Spleen (tissue), 11 donors: ENCODE results near the gene OPHN1. TPM values are rescaled to one million over a fixed set of nuclear protein-coding genes. Genes with fewer than 3 reads are reported as not detected.
"Not testable (repeated sequence)": the region's sequence is repeated elsewhere in the genome, so short reads cannot be mapped to it uniquely, and the experiment has no call there.

Experiments used
- DNase-seq: peaks from one replicate; pipeline ENCODE4 v3.0.0-alpha.2; 2020
- H3K27ac ChIP-seq, 8 donors: fragments of 200-600 bp; sonication (generic) in 7 of 8; 1 replicate in 4 of 8; 2 replicates in 4 of 8; pipeline versions ENCODE4 v1.5.0 to v1.8.0; 2016 to 2021; ENCODE audit warnings: inconsistent platforms in 4 of 8, mild to moderate bottlenecking in 4 of 8, moderate library complexity in 1 of 8
- H3K27me3 ChIP-seq, 7 donors: fragments of 200-600 bp; sonication (generic) in 6 of 7; replicated peaks in 1 of 7; 1 replicate in 4 of 7; 2 replicates in 3 of 7; pipeline versions ENCODE4 v1.5.0 to v1.8.0; 2016 to 2021; ENCODE audit warnings: inconsistent platforms in 3 of 7, mild to moderate bottlenecking in 1 of 7
- H3K36me3 ChIP-seq, 6 donors: fragments of 200-600 bp; sonication (generic) in 5 of 6; 1 replicate in 4 of 6; 2 replicates in 2 of 6; pipeline versions ENCODE4 v1.5.0 to v1.8.0; 2016 to 2021; ENCODE audit warnings: inconsistent platforms in 2 of 6
- H3K4me1 ChIP-seq, 6 donors: fragments of 200-600 bp; sonication (generic) in 5 of 6; 1 replicate in 3 of 6; 2 replicates in 3 of 6; pipeline versions ENCODE4 v1.5.0 to v1.8.0; 2016 to 2021; ENCODE audit warnings: inconsistent platforms in 3 of 6
- H3K4me3 ChIP-seq, 8 donors: fragments of 200-600 bp; sonication (generic) in 7 of 8; 1 replicate in 4 of 8; 2 replicates in 4 of 8; pipeline versions ENCODE4 v1.5.0 to v1.8.0; 2016 to 2021; ENCODE audit warnings: inconsistent platforms in 4 of 8, mild to moderate bottlenecking in 4 of 8, moderate library complexity in 2 of 8
- H3K9me3 ChIP-seq, 8 donors: fragments of 200-600 bp; sonication (generic) in 7 of 8; 1 replicate in 4 of 8; 2 replicates in 4 of 8; pipeline versions ENCODE4 v1.5.0 to v1.8.0; 2016 to 2021; ENCODE audit warnings: inconsistent platforms in 4 of 8
- POLR2A ChIP-seq, 3 donors: fragments of 450-650 bp; IDR thresholded peaks; one replicate each; pipeline ENCODE4 v1.5.1; 2017; ENCODE audit warnings: antibody characterized with exemption in 3 of 3, mild to moderate bottlenecking in 1 of 3
- POLR2AphosphoS5 ChIP-seq, 3 donors: sonication (generic); formaldehyde crosslinking; IDR thresholded peaks; one replicate each; pipeline ENCODE4 v1.5.1; 2017; ENCODE audit warnings: antibody characterized with exemption in 3 of 3
- WGBS, 5 donors: extraction: QIAGEN DNeasy Blood & Tissue Kit in 3 of 5; methylation state at CpG; one replicate each; pipeline versions ENCODE4 v1.1.5 to v1.1.7; 2013 to 2018; 5-methylcytosine and 5-hydroxymethylcytosine counted together
- intact Hi-C: fragments of 100-400 bp; cut with DNase I; formaldehyde crosslinking; loops from one replicate; pipeline ENCODE4 v1.15.0; 2023; ENCODE audit warnings: low total_unique reads
- polyA plus RNA-seq, 3 donors: library from polyadenylated mRNA; stranded (reverse); fragments of 200-250 nt; gene quantifications; one replicate each; pipeline ENCODE4 v1.2.1, GENCODE V29; 2013
- total RNA-seq, 7 donors: library from RNA; depleted of rRNA in 3 of 7; stranded (reverse); fragments of >200 nt in 3 of 7; fragmentation: NEBNext Ultra II Directional in 4 of 7; extraction: Animal tissue kit (Norgen Biotek cat#: 25700) in 4 of 7; gene quantifications; one replicate each; pipeline versions ENCODE4 v1.1.0 to v1.2.1, GENCODE V29; 2016 to 2021
- TF ChIP-seq, protein P1 (sequence below), 11 experiments: fragments of 200-600 bp in 7 of 11; fragments of 450-650 bp in 4 of 11; sonication (generic) in 4 of 11; IDR thresholded peaks in 8 of 11; conservative IDR thresholded peaks in 3 of 11; 1 replicate in 7 of 11; 2 replicates in 4 of 11; pipeline versions ENCODE4 v1.4.0 to v1.8.0; 2016 to 2021; ENCODE audit warnings: antibody characterized with exemption in 11 of 11, inconsistent platforms in 4 of 11, mild to moderate bottlenecking in 1 of 11
- donor health status: healthy with polysubstance abuse.
- donor health status: DM: no; HTN: no; CAD: no; lungs with moderate emphysema.
- donor health status: DM: no; HTN: no; CAD: no.
- donor health status: Bipolar disorder and iron deficiency.
- donor health status: healthy.
- donor health status: DM: no; HTN: no; CAD: no.
- donor health status: DM: yes; HTN: yes; CAD: no.

OPHN1 gene
- total and polyA plus RNA-seq, 10 donors, result 0.20 to 4.6 (median 3.1) TPM

DNA sequence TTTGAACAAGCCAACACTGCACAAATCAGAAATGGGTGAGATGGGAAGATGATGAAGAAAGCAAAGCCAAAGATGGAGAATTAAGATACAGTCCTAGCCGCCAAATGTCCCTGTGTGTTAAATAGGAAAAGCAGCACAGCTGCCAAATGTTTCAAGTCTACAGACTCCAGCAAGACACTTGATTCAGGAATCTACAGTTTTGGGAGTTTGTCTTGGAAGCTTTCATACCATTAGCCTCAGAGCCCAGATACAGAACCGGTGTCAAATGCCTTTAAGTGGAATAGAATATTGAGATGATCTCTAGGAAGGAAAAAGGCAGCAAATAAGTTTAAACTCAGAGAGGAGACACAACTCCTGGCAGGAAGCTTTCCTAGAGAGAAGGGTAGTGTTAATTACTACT lies 30.3 kb downstream of the OPHN1 start:
- no peak for TF ChIP-seq POLR2A (IDR thresholded peaks at IDR 0.05)
- no peak for TF ChIP-seq POLR2AphosphoS5 (IDR thresholded peaks at IDR 0.05)
- TF ChIP-seq, protein P1, sequence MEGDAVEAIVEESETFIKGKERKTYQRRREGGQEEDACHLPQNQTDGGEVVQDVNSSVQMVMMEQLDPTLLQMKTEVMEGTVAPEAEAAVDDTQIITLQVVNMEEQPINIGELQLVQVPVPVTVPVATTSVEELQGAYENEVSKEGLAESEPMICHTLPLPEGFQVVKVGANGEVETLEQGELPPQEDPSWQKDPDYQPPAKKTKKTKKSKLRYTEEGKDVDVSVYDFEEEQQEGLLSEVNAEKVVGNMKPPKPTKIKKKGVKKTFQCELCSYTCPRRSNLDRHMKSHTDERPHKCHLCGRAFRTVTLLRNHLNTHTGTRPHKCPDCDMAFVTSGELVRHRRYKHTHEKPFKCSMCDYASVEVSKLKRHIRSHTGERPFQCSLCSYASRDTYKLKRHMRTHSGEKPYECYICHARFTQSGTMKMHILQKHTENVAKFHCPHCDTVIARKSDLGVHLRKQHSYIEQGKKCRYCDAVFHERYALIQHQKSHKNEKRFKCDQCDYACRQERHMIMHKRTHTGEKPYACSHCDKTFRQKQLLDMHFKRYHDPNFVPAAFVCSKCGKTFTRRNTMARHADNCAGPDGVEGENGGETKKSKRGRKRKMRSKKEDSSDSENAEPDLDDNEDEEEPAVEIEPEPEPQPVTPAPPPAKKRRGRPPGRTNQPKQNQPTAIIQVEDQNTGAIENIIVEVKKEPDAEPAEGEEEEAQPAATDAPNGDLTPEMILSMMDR (IDR thresholded peaks at IDR 0.05 in 8 of 11, conservative IDR thresholded peaks at IDR 0.05 in 3 of 11), result no peak
- 74 to 92% (median 86%) methylated on average over 2 of the region's 2 CpGs for WGBS, 5 donors
- no peaks in the 10 kb centered on the region for H3K27me3 ChIP-seq
- H3K4me3 ChIP-seq, result no peak overlapping the region
- no peaks in the 10 kb centered on the region for H3K9me3 ChIP-seq
- no peaks in the 10 kb centered on the region for H3K36me3 ChIP-seq
- DNase-seq, result no peak
- intact Hi-C loops, result no loop called here
- no peak overlapping the region for H3K27ac ChIP-seq
- no peaks in the 10 kb centered on the region for H3K4me1 ChIP-seq

DNA sequence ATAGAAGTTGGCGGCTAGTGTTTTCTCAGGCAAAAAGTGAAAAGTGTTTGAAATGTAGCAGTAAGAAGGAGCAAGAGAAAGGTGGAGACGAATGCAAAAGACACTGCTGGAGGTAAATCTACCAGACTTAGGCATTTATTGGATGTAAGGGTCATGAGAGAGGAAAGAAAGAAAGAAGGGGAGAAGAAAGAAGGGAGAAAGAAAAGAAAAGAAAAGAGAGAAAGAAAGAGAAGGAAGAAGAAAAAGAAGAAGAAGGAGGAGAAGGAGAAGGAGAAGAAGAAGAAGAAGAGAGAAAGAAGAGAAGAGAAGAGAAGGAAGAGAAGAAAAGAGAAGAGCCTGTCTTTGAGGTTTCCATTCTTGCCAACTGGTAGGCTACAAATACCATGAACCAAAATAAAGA lies 31.2 kb downstream of the OPHN1 start:
- Histone ChIP-seq H3K4me1 (no peaks in the 10 kb centered on the region), H3K27me3 (no peaks in the 10 kb centered on the region), H3K27ac (no peak overlapping the region), H3K9me3 (no peaks in the 10 kb centered on the region), H3K36me3 (no peaks in the 10 kb centered on the region), H3K4me3 (no peak overlapping the region)
- intact Hi-C loops, result no loop called here
- no peak for DNase-seq
- TF ChIP-seq POLR2AphosphoS5 (IDR thresholded peaks at IDR 0.05) (no peak), POLR2A (IDR thresholded peaks at IDR 0.05) (no peak)
- TF ChIP-seq, protein P1 (IDR thresholded peaks at IDR 0.05 in 8 of 11, conservative IDR thresholded peaks at IDR 0.05 in 3 of 11), result no peak
- 77 to 98% (median 84%) methylated on average over 2 of the region's 2 CpGs for WGBS, 5 donors

DNA sequence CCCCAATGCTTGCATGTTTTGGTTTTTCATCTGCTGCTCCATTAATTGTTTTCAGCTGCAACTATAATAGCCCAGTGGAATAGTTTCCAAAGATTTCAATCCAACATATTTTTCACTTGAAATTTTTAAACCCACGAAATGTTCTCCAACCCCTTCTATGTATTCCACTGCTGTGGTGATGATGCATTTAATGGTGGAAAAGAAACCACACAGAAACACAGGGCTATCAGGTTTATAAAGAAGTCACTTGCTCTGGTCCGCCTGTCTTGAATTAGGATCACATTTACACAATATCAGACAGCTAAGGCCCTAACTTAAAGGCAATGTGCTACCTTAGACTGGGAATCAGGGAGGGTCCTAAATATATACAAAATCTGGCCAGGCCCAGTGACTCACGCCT lies 35.0 kb downstream of the OPHN1 start:
- no peaks in the 10 kb centered on the region for H3K9me3 ChIP-seq
- H3K4me1 ChIP-seq, result no peaks in the 10 kb centered on the region
- H3K27me3 ChIP-seq, result no peaks in the 10 kb centered on the region
- TF ChIP-seq, protein P1 (IDR thresholded peaks at IDR 0.05 in 8 of 11, conservative IDR thresholded peaks at IDR 0.05 in 3 of 11), result no peak
- 62 to 94% (median 82%) methylated on average over 2 to 3 of the region's 3 CpGs for WGBS, 5 donors
- H3K4me3 ChIP-seq, result no peak overlapping the region
- no peak for DNase-seq
- H3K27ac ChIP-seq, result no peak overlapping the region
- intact Hi-C loops, result no loop called here
- no peaks in the 10 kb centered on the region for H3K36me3 ChIP-seq

DNA sequence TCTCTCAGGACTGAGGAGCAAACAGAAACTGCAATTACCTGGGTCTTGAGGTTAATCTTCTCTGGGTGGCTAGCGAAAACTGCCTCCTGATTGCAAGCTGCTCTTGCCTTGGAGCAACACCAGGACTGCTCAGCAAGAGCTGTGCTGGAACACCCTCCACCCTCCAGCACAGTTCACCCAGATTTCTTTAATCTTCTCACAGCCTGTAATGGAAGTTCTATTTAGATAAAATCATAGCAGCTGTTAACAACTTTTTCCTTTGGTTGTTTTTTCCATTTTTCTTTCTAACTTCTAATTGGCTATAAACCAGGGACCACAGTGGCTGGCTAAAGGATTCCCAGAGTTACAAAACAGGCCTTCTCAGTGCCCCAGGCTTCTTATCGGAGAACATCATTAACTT lies 36.3 kb downstream of the OPHN1 start:
- Histone ChIP-seq H3K4me1 (no peaks in the 10 kb centered on the region), H3K4me3 (no peak overlapping the region), H3K27ac (no peak overlapping the region), H3K36me3 (no peaks in the 10 kb centered on the region), H3K27me3 (no peaks in the 10 kb centered on the region), H3K9me3 (no peaks in the 10 kb centered on the region)
- 71 to 100% (median 82%) methylated on average over 2 of the region's 2 CpGs for WGBS, 5 donors
- TF ChIP-seq POLR2AphosphoS5 (IDR thresholded peaks at IDR 0.05), result no peak
- TF ChIP-seq, protein P1 (IDR thresholded peaks at IDR 0.05 in 8 of 11, conservative IDR thresholded peaks at IDR 0.05 in 3 of 11), result no peak
- no peak for TF ChIP-seq POLR2A (IDR thresholded peaks at IDR 0.05)
- DNase-seq, result no peak
- intact Hi-C loops, result no loop called here

DNA sequence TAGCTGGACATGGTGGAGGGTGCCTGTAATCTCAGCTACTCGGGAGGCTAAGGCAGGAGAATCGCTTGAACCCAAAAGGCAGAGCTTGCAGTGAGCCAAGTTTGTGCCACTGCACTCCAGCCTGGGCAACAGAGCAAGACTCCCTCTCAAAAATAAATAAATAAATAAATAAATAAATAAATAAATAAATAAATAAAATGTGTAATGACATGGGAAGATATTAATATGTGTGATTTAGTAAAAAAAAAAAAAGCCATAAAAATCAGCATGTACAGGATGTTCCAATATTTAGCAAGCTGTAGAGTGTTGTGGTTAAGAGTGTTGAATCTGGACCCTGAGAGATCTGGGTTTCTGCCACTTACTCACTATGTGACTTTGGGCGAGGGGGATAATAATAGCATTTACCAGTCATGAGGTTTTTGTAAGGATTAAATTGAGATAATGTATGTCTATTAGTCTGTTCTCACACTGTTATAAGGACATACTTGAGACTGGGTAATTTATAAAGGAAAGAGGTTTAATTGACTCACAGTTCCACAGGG lies 43.8 kb downstream of the OPHN1 start:
- H3K9me3 ChIP-seq, intact Hi-C loops, H3K36me3 ChIP-seq, H3K27ac ChIP-seq, H3K27me3 ChIP-seq, DNase-seq, H3K4me1 ChIP-seq, H3K4me3 ChIP-seq: not testable (repeated sequence)
- WGBS, 5 donors, result 82 to 99% (median 91%) methylated on average over 3 of the region's 3 CpGs
